H9 (cell line): ENCODE results near the gene DAGLB. TPM values are rescaled to one million over a fixed set of nuclear protein-coding genes. Genes with fewer than 3 reads are reported as not detected.

Experiments used
- DNase-seq: peaks from one replicate; pipeline ENCODE4 v3.0.0-alpha.2; 2017
- H2AFZ ChIP-seq: one replicate; pipeline ENCODE4 v1.6.1; 2013; ENCODE audit warnings: mild to moderate bottlenecking, low read length, control low read depth, moderate library complexity
- H2AK5ac ChIP-seq: 2 replicates; pipeline ENCODE4 v1.6.1; 2013; ENCODE audit warnings: low read length, control low read depth, mixed read lengths; ENCODE audit not compliant: insufficient read length
- H2BK120ac ChIP-seq: one replicate; pipeline ENCODE4 v1.6.1; 2013; ENCODE audit warnings: low read depth, mild to moderate bottlenecking, low read length, control low read depth, inconsistent platforms; ENCODE audit not compliant: poor library complexity, severe bottlenecking
- H2BK12ac ChIP-seq: 2 replicates; pipeline ENCODE4 v1.6.1; 2013; ENCODE audit warnings: low read length, control low read depth, mixed read lengths, low read depth; ENCODE audit not compliant: insufficient read length
- H2BK15ac ChIP-seq: 2 replicates; pipeline ENCODE4 v1.6.1; 2013; ENCODE audit warnings: low read depth, low read length, control low read depth
- H2BK20ac ChIP-seq: one replicate; pipeline ENCODE4 v1.6.1; 2013; ENCODE audit warnings: low read depth, mild to moderate bottlenecking, low read length, control low read depth, inconsistent platforms; ENCODE audit not compliant: poor library complexity, severe bottlenecking
- H2BK5ac ChIP-seq: 2 replicates; pipeline ENCODE4 v1.6.1; 2013; ENCODE audit warnings: low read length, control low read depth, mixed read lengths; ENCODE audit not compliant: insufficient read length
- H3K14ac ChIP-seq: 2 replicates; pipeline ENCODE4 v1.6.1; 2013; ENCODE audit warnings: low read length, control low read depth; ENCODE audit not compliant: insufficient read depth
- H3K18ac ChIP-seq: 2 replicates; pipeline ENCODE4 v1.6.1; 2013; ENCODE audit warnings: low read depth, mild to moderate bottlenecking, mixed read lengths, low read length, control low read depth; ENCODE audit not compliant: insufficient read length
- H3K23ac ChIP-seq: 2 replicates; pipeline ENCODE4 v1.6.1; 2013; ENCODE audit warnings: low read length, control low read depth, mixed read lengths, low read depth; ENCODE audit not compliant: insufficient read length
- H3K23me2 ChIP-seq: 2 replicates; pipeline ENCODE4 v1.6.1; 2013; ENCODE audit warnings: low read depth, mild to moderate bottlenecking, mixed read lengths, low read length, control low read depth; ENCODE audit not compliant: insufficient read length, poor library complexity, severe bottlenecking
- H3K27ac ChIP-seq: 2 replicates; pipeline ENCODE4 v1.5.1; 2013; ENCODE audit warnings: low read length, control low read depth, mixed read lengths, low read depth; ENCODE audit not compliant: insufficient read length
- H3K27me3 ChIP-seq: 2 replicates; pipeline ENCODE4 v1.6.1; 2013; ENCODE audit warnings: low read length, control low read depth, inconsistent platforms; ENCODE audit not compliant: insufficient read depth
- H3K4ac ChIP-seq: 2 replicates; pipeline ENCODE4 v1.6.1; 2013; ENCODE audit warnings: low read depth, mild to moderate bottlenecking, control low read depth, inconsistent platforms, low read length, moderate library complexity
- H3K4me1 ChIP-seq: 2 replicates; pipeline ENCODE4 v1.6.1; 2013; ENCODE audit warnings: low read length, control low read depth, inconsistent platforms; ENCODE audit not compliant: insufficient read depth
- H3K4me2 ChIP-seq: 2 replicates; pipeline ENCODE4 v1.6.1; 2013; ENCODE audit warnings: low read length, control low read depth, mixed read lengths; ENCODE audit not compliant: insufficient read length, insufficient read depth
- H3K56ac ChIP-seq: 2 replicates; pipeline ENCODE4 v1.6.1; 2013; ENCODE audit warnings: low read depth, mild to moderate bottlenecking, mixed read lengths, low read length, control low read depth; ENCODE audit not compliant: insufficient read length
- H3K79me1 ChIP-seq: 2 replicates; pipeline ENCODE4 v1.6.1; 2013; ENCODE audit warnings: low read depth, mild to moderate bottlenecking, moderate library complexity, low read length, control low read depth, inconsistent platforms; ENCODE audit not compliant: insufficient read depth, poor library complexity, severe bottlenecking
- H3K79me2 ChIP-seq: 2 replicates; pipeline ENCODE4 v1.6.1; 2013; ENCODE audit warnings: low read length, control low read depth, inconsistent platforms; ENCODE audit not compliant: insufficient read depth
- H3K9ac ChIP-seq: 2 replicates; pipeline ENCODE4 v1.6.1; 2013; ENCODE audit warnings: low read length, control low read depth, mixed read lengths; ENCODE audit not compliant: insufficient read length; ENCODE audit errors: extremely low read depth
- H3K9me3 ChIP-seq: one replicate; pipeline ENCODE4 v1.6.1; 2013; ENCODE audit warnings: low read depth, low read length, inconsistent platforms; ENCODE audit not compliant: control insufficient read depth
- H3T11ph ChIP-seq: one replicate; pipeline ENCODE4 v1.6.1; 2013; ENCODE audit warnings: mild to moderate bottlenecking, low read length, control low read depth, inconsistent platforms
- H4K20me1 ChIP-seq: one replicate; pipeline ENCODE4 v1.6.1; 2013; ENCODE audit not compliant: control insufficient read depth, insufficient read length, insufficient read depth
- H4K5ac ChIP-seq: 2 replicates; pipeline ENCODE4 v1.6.1; 2013; ENCODE audit warnings: low read depth, mild to moderate bottlenecking, mixed read lengths, low read length, control low read depth; ENCODE audit not compliant: insufficient read length
- H4K8ac ChIP-seq: replicated peaks from 2 replicates; pipeline ENCODE4 v1.6.1; 2013; ENCODE audit warnings: low read length, control low read depth, mixed read lengths, low read depth; ENCODE audit not compliant: insufficient read length
- H4K91ac ChIP-seq: 2 replicates; pipeline ENCODE4 v1.6.1; 2013; ENCODE audit warnings: low read depth, mild to moderate bottlenecking, moderate library complexity, mixed read lengths, low read length, control low read depth; ENCODE audit not compliant: insufficient read length
- H3K27ac Mint-ChIP-seq, 3 experiments: 2 replicates in 2 of 3; 3 replicates in 1 of 3; pipeline ENCODE4 v1.8.0; 2020 to 2021; ENCODE audit warnings: mixed read lengths in 3 of 3, mild to moderate bottlenecking in 1 of 3, moderate library complexity in 1 of 3
- H3K27me3 Mint-ChIP-seq: 2 replicates; pipeline ENCODE4 v1.8.0; 2021; ENCODE audit warnings: low read depth, mild to moderate bottlenecking, moderate library complexity, mixed read lengths
- H3K36me3 Mint-ChIP-seq, 3 experiments: 2 replicates in 2 of 3; 3 replicates in 1 of 3; pipeline ENCODE4 v1.8.0; 2020 to 2021; ENCODE audit warnings: low read depth in 3 of 3, mixed read lengths in 3 of 3; ENCODE audit not compliant: insufficient read depth in 1 of 3
- H3K4me1 Mint-ChIP-seq, 2 experiments: 2 replicates each; pipeline ENCODE4 v1.8.0; 2020; ENCODE audit warnings: mixed read lengths in 2 of 2
- H3K4me3 Mint-ChIP-seq, 2 experiments: 2 replicates in 1 of 2; 3 replicates in 1 of 2; pipeline ENCODE4 v1.8.0; 2020 to 2021; ENCODE audit warnings: mild to moderate bottlenecking in 2 of 2, mixed read lengths in 2 of 2, moderate library complexity in 1 of 2
- H3K9me3 Mint-ChIP-seq, 2 experiments: 2 replicates in 1 of 2; 3 replicates in 1 of 2; pipeline ENCODE4 v1.8.0; 2020; ENCODE audit warnings: mild to moderate bottlenecking in 2 of 2, mixed read lengths in 2 of 2, moderate library complexity in 1 of 2
- CTCF ChIP-seq: fragments of 200-600 bp; sonication (generic); conservative IDR thresholded peaks from 3 replicates; pipeline ENCODE4 v1.8.0; 2021; ENCODE audit warnings: antibody characterized with exemption, mild to moderate bottlenecking
- WGBS: extraction: QIAGEN DNeasy Blood & Tissue Kit; methylation state at CpG from one replicate; pipeline ENCODE4 v1.1.7; 2013; ENCODE audit warnings: missing lambda C conversion rate, low lambda C conversion rate, mixed read lengths; ENCODE audit not compliant: insufficient read length; ENCODE audit errors: extremely low coverage; 5-methylcytosine and 5-hydroxymethylcytosine counted together
- total RNA-seq: library from RNA; stranded (reverse); gene quantifications from 2 replicates; pipeline ENCODE4 v1.2.1, GENCODE V29; 2021

DAGLB gene
- total RNA-seq, 1 experiment from 2014 or later: 46.4 TPM

GRCh38 chr7:6476596-6477317 lies 29.0 kb upstream of the DAGLB start:
- H2BK5ac ChIP-seq: no peak overlapping the region
- no CpG with 5 or more reads among the region's 7 CpGs for WGBS
- no peak for TF ChIP-seq CTCF
- Mint-ChIP-seq H3K27me3 (no peaks in the 10 kb centered on the region), H3K36me3 (peaks cover 11 to 47% (median 30%) of the 10 kb centered on the region in 3 experiments), H3K27ac (no peak overlapping the region), H3K4me3 (no peak overlapping the region), H3K9me3 (no peaks in the 10 kb centered on the region), H3K4me1 (peaks cover 16 to 19% of the 10 kb centered on the region in 2 experiments; a peak in 3 of 4 replicates)
- H3K4me2 ChIP-seq: no peak overlapping the region
- H3K56ac ChIP-seq: no peak overlapping the region
- no peak overlapping the region for H4K5ac ChIP-seq
- DNase-seq: no peak
- H3K79me2 ChIP-seq: peaks cover 17% of the 10 kb centered on the region; the same call in 1 of the 2 replicates
- no peak overlapping the region for H3K18ac ChIP-seq
- H3K9ac ChIP-seq: no peak overlapping the region
- H2AK5ac ChIP-seq: no peak overlapping the region
- no peaks in the 10 kb centered on the region for H4K20me1 ChIP-seq
- H2BK12ac ChIP-seq: no peak overlapping the region
- no peak overlapping the region for H4K91ac ChIP-seq
- H3K4me1 ChIP-seq: no peaks in the 10 kb centered on the region; the same call in 1 of the 2 replicates
- no peak overlapping the region for H3K23ac ChIP-seq
- H3K9me3 ChIP-seq: no peaks in the 10 kb centered on the region
- no peaks in the 10 kb centered on the region for H3K23me2 ChIP-seq
- H4K8ac ChIP-seq: no peak overlapping the region
- peaks cover 11% of the 10 kb centered on the region for H3K79me1 ChIP-seq
- H3K27me3 ChIP-seq: no peaks in the 10 kb centered on the region
- no peak overlapping the region for H2BK15ac ChIP-seq
- no peak overlapping the region for H2BK20ac ChIP-seq
- H3K14ac ChIP-seq: no peak overlapping the region
- no peak overlapping the region for H2BK120ac ChIP-seq
- no peak overlapping the region for H3T11ph ChIP-seq
- H3K4ac ChIP-seq: no peak overlapping the region
- no peak overlapping the region for H3K27ac ChIP-seq
- no peak overlapping the region for H2AFZ ChIP-seq
